ENCODE results near the gene MAP2K1.

The MAP2K1 gene

DNA sequence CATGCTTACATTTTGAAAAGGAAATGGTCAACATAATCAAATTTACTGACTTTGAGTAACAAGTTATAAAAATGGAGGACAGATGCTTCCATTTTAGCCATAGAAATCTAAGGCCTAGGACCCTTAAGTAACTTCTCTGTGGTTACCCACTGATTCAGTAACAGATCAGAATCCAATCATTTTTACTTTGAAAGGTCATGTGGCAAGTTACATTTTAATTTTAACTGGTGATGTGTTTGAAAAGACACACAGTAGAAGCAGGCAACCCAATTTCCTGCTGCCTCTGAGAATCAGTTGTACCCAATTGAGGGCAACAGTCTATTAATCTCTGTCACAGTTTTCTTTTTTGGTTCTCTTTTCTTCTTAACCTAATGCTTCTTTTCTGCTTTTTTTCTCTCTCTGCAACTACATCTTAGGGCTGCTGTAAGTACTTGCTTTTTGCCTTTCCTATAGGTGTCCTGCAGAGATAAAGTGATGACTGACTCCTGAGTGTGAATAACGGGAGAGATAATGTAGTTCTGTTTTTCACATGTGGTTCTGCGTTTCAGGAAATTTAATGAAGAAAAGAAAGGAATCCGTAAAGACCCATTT is 121.7 kb downstream of the MAP2K1 start:
- DNase-seq = no peak

DNA sequence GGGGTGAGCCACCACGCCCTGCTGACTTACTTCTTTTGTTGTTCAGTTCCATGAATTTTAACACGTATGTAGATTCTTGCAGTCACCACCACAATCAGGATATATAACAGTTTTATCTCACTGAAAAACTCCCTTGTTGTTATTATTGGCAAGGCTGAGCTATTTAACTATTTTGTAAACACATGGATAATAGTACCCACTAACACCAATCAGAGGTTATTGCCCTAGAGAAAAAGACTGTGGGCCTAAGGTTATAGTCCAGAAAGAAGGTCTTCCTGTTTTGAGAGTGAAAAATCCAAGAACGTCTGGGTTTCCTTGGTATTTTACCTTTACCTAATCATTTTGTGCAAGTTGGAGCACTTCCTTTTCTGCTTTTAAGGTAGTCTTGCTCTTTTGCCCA is 127.9 kb downstream of the MAP2K1 start:
- DNase-seq = no peak

DNA sequence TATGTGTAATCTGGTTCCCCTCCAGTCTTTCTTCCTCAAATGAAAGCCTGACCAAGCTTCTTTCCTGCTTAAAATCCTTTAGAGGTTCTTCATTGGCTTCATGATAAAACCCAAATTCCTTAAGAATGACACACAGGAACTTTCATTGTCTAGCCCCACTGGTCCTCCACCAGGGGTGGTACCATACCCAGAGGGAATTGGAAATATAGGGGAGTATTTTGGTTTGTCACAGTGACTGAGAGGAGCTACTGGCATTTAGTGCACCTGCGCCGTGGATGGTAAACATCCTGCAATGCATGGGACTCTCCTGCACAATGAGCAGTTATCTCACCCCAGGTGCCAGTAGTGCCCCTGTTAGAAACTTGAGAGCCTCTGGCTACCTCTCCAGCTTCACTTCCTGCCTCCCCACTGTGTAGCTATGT is 129.2 kb downstream of the MAP2K1 start:
- DNase-seq = no peak

DNA sequence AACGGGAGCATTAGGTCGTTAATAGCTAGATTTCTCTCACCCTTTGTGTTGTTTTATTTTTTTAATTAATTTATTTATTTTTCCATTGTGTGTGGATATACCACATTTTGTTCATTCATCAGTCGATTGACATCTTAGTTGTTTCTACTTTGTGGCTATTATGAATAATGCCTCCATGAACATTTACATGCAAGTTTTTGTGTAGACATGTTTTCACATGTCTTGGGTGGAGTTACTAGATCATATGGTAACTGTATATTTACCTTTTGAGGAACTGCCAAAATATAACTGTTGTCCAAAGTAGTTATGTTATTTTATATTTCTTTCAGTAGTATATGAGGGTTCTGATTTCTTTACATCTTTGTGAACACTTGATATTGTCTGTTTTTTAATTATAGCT is 137.2 kb downstream of the MAP2K1 start:
- no peak for DNase-seq

DNA sequence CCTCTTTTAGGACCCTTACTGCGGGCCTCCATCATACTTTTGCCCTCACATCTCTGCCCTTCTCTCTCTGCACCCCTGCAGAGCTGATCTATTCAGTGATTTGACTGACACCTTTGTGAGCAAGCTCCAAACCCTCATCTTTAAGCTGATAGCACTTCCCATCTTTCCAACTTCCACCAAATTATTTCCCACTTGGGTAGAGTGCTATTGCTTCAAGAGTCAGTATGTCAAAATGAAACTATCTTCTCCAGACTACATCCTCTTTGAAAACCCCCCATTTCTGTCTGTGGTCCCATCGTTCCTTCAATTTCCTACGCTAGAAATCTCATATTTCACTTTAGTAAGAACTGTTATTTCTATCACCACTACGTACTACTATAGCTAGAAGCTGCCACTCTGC is 138.1 kb downstream of the MAP2K1 start:
- no peak for DNase-seq

DNA sequence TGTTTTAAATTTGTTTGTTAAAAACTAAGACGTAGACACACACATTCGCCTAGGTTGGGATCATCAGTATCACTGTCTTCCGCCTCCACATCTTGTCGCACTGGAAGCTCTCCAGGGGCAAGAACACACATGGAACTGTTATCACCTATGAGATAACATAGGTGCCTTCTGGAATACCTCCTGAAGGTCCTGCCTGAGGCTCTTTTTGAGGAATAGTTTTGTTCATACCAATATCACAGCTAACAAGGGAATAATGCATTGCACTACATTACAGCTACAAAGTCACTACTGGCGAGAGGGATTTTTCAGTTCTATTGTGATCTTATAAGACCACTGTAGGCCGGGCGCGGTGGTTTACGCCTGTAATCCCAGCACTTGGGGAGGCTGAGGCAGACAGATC is 148.3 kb downstream of the MAP2K1 start:
- no peak for DNase-seq

All from COR-L47 (cell line).